ENCODE data around the gene NRP2. TPM values are rescaled to one million over a fixed set of nuclear protein-coding genes. Genes with fewer than 3 reads are reported as not detected.

Gene NRP2
- total and polyA plus RNA-seq, 2 of the 13 experiments (the other 11 are each of a cell fraction or from before 2014, with no cell fraction given), result 0.65 to 1.4 TPM

GRCh38 chr2:205700331-205701132 is 18.2 kb downstream of the NRP2 start (continued):
- TF ChIP-seq E2F1 (CRISPR knock-in tag; IDR thresholded peaks at IDR 0.05), result no peak
- TF ChIP-seq LCORL (IDR thresholded peaks at IDR 0.05), result no peak
- peak; percentile 36; the same call in 1 of the 2 replicates for TF ChIP-seq LCORL (CRISPR knock-in tag; IDR thresholded peaks at IDR 0.05)
- no peak for TF ChIP-seq ZNF550 (CRISPR knock-in tag; IDR thresholded peaks at IDR 0.05; ENCODE audit: borderline replicate concordance)
- no peak for TF ChIP-seq ZBTB26 (CRISPR knock-in tag; IDR thresholded peaks at IDR 0.05; ENCODE audit: borderline replicate concordance)
- TF ChIP-seq ONECUT2 (CRISPR knock-in tag; IDR thresholded peaks at IDR 0.05), result no peak
- TF ChIP-seq PBX2 (CRISPR knock-in tag; IDR thresholded peaks at IDR 0.05), result 0 out of 2 replicates have a peak, but pooled peaks have one; percentile 13
- TF ChIP-seq ZFP36 (IDR thresholded peaks at IDR 0.05; ENCODE audit: borderline replicate concordance, low read depth, low read length, partially characterized antibody), result no peak
- TF ChIP-seq CBX5 (CRISPR knock-in tag; IDR thresholded peaks at IDR 0.05; ENCODE audit: borderline replicate concordance), result no peak
- no peak for TF ChIP-seq NFE2 (CRISPR knock-in tag; IDR thresholded peaks at IDR 0.05)
- TF ChIP-seq NFIB (CRISPR knock-in tag; IDR thresholded peaks at IDR 0.05; ENCODE audit: borderline replicate concordance), result no peak
- no peak for TF ChIP-seq STAT5B (CRISPR knock-in tag; IDR thresholded peaks at IDR 0.05)
- peak; percentile 61; the same call in 1 of the 2 replicates for TF ChIP-seq REPIN1 (CRISPR knock-in tag; IDR thresholded peaks at IDR 0.05; ENCODE audit: borderline replicate concordance, low read depth)
- TF ChIP-seq MEIS1 (CRISPR knock-in tag; IDR thresholded peaks at IDR 0.05; ENCODE audit: borderline replicate concordance), result peak; percentile 80; the same call in 1 of the 2 replicates
- TF ChIP-seq ZFP41 (CRISPR knock-in tag; IDR thresholded peaks at IDR 0.05; ENCODE audit: borderline replicate concordance), result no peak
- TF ChIP-seq ZNF597 (CRISPR knock-in tag; IDR thresholded peaks at IDR 0.05), result no peak
- no peak for TF ChIP-seq REXO4 (CRISPR knock-in tag; IDR thresholded peaks at IDR 0.05; ENCODE audit: borderline replicate concordance)
- no peak for TF ChIP-seq ZNF451 (CRISPR knock-in tag; IDR thresholded peaks at IDR 0.05)
- no peak for TF ChIP-seq EED (CRISPR knock-in tag; IDR thresholded peaks at IDR 0.05)
